Epithelial cell of proximal tubule (primary cell): ENCODE data around the gene SSPN. TPM values are rescaled to one million over a fixed set of nuclear protein-coding genes. Genes with fewer than 3 reads are reported as not detected.

Experiments used
- DNase-seq: peaks from one replicate; pipeline ENCODE4 v3.0.0-alpha.2; 2011; ENCODE audit warnings: low read depth
- H3K4me3 ChIP-seq: 2 replicates; pipeline ENCODE4 v1.5.1; 2011; ENCODE audit warnings: low read depth, mild to moderate bottlenecking, low read length
- CTCF ChIP-seq: conservative IDR thresholded peaks from 2 replicates; pipeline ENCODE4 v1.5.1; 2012; ENCODE audit warnings: low read depth, mild to moderate bottlenecking, low read length
- total RNA-seq: library from RNA; depleted of rRNA; stranded (reverse); fragments of >200 nt; gene quantifications from 2 replicates; pipeline ENCODE4 v1.2.3, GENCODE V29; 2015

Gene SSPN
- total RNA-seq, 1 donor from 2014 or later = 1.6 TPM

- H3K4me3 ChIP-seq = no peak overlapping the region
- DNase-seq = no peak
- TF ChIP-seq CTCF = no peak
Observed at GRCh38 chr12:26224657-26225056, 29.3 kb downstream of the SSPN start.

GRCh38 chr12:26226122-26226521 lies 30.7 kb downstream of the SSPN start:
- TF ChIP-seq CTCF = no peak
- H3K4me3 ChIP-seq = peak overlapping the region; percentile 58

GRCh38 chr12:26226629-26227360 lies 31.4 kb downstream of the SSPN start:
- peak overlapping the region; percentile 58 for H3K4me3 ChIP-seq
- DNase-seq = no peak
- TF ChIP-seq CTCF = no peak

More at GRCh38 chr12:26226122-26226521, 30.7 kb downstream of the SSPN start:
- no peak for DNase-seq

GRCh38 chr12:26227361-26227745 lies 32.0 kb downstream of the SSPN start:
- DNase-seq = no peak
- TF ChIP-seq CTCF = no peak
- H3K4me3 ChIP-seq = peak overlapping the region; percentile 58

- no peak for DNase-seq
- TF ChIP-seq CTCF = no peak
- no peak overlapping the region for H3K4me3 ChIP-seq
Observed at GRCh38 chr12:26229910-26230309, 34.5 kb downstream of the SSPN start.

GRCh38 chr12:26231470-26231869 lies 36.1 kb downstream of the SSPN start:
- TF ChIP-seq CTCF = no peak

GRCh38 chr12:26231921-26232320 lies 36.5 kb downstream of the SSPN start:
- no peak overlapping the region for H3K4me3 ChIP-seq
- TF ChIP-seq CTCF = no peak
- no peak for DNase-seq

More at GRCh38 chr12:26231470-26231869, 36.1 kb downstream of the SSPN start:
- no peak for DNase-seq
- H3K4me3 ChIP-seq = no peak overlapping the region
